HG03558 (cell line): ENCODE results near the gene PCDH9.

Experiments used
- ATAC-seq: cut with Tn5 transposase; IDR thresholded peaks from one replicate; pipeline ENCODE4 v1.9.1; 2021; ENCODE audit warnings: moderate number of reproducible peaks; ENCODE audit not compliant: unreplicated experiment; ENCODE audit errors: extremely low read depth

PCDH9 gene

DNA sequence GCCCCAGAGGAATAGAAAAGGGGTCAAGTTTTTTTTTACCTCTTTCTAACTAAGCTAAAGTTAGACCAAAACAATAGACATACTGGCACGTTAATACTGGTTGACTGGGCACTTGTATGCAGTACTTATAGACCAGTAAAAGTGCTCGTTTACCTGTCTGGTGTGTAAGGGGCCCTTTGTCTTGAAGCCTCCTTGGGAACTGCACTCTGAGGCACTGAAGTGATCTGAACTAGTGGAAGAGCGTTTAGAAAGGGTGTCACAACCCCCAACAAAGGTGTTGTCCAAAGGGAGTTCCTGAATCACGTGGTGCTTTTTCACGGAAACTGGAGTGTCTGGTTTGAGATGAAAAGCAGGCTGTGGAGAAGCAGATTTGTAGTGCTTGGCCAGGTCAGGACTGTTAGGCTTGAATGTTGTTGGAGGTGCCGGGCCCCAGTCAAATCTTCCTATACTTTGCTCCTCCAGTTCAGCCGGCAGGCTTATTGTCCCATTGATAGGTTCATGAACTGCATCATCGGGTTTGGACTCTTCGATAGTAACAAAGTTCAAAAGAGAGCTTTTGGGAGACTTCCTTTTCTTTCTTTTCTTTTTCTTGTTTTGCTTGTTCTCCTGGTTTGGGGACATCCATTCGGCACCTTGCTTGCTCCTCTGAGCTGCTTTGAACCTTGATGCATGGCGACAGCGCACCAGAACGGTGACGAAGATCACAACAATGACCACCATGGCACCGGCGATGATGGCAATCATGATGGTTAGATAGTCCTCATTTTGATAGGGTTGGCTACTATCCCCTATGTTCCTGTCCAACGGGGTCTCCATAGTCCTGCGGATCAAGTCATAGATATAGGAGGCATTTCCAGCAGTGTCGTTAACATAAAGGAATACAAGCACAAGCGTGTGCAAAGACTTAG is 4.6 kb downstream of the PCDH9 start:
- no peak for ATAC-seq

DNA sequence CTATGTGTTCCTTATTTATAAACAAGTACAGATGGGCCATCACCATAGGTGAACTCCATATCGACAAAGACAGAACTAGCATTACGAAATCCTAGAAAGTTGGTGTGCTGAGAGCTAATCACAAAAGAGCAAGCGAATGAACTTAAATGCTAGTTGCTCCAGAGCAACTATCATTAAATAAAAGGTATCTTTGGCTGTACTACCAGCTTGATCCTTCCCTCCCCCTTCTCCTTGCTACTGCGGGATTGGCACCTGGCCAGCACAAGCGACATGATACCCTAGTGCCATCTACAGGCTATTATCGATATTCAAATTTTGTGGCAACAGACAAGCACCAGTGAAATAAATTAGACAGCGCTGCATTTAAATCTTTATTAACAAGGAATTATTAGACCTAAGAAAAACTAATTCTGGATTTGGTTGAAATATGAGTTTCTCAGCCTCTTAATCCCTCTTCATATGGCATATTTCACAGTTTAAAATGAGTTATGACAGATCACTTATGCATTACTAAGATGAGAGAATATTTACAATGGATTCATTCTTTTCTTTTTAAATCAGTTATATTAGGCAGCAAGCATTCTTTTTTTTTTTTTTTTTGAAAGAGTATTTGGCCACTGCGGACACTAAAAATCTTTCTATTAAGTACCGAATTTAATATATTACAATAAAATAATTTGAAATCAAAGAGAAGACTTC is 5.8 kb downstream of the PCDH9 start:
- ATAC-seq: no peak

DNA sequence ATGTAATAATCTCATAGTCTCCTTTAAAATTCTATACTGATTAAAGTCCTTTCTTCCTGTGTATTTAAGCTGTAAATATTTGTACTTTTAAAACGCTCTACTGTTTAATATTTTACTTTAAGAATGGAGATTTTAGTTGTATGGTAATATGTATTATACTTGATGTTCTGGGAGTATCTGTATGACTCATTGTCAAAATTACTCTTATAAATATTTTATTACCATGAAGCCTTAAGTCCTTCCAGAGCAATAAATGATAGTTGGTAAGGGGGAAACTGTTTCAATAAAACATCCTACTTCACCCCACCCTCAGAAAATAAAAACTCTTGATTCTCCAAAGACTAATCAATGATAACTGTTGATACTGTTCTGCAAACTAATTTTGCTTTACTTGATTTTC is 6.4 kb downstream of the PCDH9 start:
- no peak for ATAC-seq

DNA sequence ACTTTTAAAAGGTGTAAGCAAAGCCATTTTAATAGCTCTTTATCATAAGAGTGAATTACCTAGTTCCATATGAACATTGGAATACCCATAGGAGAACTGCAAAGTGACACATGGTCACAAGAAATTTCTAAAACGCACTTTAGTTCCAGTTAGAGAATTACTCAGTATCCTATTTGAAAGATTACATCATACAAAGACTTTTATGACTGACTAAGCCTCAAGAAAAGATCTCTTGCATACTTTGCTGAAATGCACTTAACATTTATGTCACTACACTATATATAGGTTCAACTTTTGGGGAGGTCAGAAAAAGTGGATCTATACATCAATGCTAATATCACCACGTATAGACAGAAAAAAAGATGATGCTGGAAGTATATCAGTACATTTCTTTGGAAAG is 7.1 kb downstream of the PCDH9 start:
- ATAC-seq: no peak

DNA sequence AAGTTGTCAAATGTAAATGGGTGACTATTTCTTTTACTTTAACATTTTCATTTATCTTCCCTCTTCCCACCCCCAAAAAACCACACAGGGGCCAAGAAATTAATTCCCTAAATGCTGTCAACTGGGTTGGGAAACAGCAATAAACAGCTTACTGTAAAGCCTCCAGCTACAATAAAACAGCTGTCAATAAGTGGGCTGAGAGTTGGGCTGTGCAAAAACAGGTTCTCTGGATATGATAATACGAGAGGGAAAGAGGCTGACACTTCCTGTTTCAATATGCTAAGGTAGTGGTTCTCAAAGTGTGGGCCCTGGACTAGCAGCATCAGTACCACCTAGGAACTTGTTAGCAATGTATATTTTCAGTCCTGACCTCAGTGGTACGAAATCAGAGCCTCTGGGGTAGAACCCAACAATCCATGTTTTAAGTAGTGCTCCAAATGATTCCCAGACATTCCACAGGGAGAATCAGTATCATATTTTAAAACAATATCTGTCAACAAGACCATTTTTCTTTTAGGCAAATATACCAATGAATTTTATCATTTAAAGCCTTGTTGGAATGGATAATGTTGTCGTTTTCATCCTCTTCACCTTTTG is 8.4 kb downstream of the PCDH9 start:
- ATAC-seq: no peak

DNA sequence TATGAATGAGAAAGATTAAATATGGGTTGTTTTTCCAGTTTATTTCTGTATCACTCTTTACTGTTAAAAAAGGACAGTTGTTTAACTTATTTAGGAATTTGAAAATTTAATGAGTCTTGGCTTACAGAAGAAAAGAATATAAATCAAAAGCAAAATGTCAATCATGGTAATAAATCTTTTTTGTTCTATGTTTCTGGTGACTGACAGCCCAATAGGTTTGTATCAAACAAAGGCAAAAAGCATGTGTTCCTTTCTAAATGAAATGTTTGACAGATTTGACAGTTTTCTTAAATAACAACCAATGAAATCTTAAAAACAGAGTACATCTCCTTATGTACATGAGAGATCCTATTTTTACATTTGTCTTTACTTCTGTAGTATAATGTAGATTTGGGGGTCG is 11.0 kb downstream of the PCDH9 start:
- no peak for ATAC-seq

DNA sequence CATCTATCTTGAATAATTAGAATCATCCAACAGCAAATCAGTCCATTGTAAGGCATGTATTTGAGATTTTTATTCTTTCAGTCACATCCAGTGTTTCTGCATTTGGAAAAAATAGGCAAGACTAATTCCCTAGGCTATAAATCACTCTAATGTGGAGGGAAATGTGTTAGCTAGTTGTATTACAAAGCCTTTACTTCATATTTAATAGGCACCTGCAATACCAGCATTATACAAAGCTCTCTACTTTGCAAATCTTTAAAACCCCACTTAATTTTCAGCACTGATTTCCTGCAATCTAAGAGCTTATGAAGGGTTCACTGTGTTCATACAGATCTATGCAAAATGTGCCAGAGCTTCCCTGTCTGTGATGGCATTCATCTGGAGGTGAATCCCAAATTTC is 12.3 kb downstream of the PCDH9 start:
- no peak for ATAC-seq

DNA sequence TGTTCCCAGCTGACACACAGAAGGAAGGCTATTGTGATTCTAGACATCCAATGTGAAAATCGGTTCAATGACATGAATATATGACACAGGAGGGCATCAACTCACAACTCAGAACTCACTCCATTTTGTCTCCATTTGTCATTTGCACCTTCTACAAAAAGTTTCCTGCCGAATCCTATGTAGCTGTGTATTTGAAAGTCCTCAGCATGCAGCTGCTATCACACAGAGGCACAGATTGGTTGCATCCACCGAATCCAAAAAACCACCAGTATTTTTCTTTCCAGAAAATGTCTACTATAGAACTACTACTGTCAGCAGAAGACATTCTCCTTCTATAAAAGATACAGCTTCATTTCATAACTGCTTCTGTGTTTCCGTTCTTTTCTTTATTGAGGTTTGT is 13.3 kb downstream of the PCDH9 start:
- no peak for ATAC-seq

- no peak for ATAC-seq
Measured at GRCh38 chr13:67210208-67210607, 19.9 kb downstream of the PCDH9 start.

- no peak for ATAC-seq
Measured at GRCh38 chr13:67208552-67208951, 21.6 kb downstream of the PCDH9 start.

- no peak for ATAC-seq
Measured at GRCh38 chr13:67204764-67205163, 25.4 kb downstream of the PCDH9 start.

- ATAC-seq: no peak
Measured at GRCh38 chr13:67200605-67201004, 29.5 kb downstream of the PCDH9 start.

- no peak for ATAC-seq
Measured at GRCh38 chr13:67200183-67200582, 30.0 kb downstream of the PCDH9 start.

DNA sequence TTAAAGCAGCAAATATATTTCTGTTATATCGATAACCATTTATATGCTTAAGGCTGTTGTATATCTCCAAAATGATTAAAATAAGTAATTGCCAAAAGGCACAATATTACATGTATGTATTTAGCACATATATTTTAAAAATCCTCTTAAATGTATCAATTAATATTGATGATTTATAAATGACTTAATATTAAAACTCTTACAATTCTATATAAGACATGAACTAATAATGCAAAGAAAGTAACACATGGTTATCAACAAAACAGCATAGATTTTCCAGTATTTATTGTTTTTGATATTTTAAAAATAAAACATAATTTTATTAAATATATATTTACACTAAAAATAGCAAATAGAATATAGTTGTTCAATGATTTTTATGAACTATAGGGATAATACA is 32.4 kb downstream of the PCDH9 start:
- no peak for ATAC-seq

- no peak for ATAC-seq
Measured at GRCh38 chr13:67193979-67194378, 36.2 kb downstream of the PCDH9 start.

- ATAC-seq: no peak
Measured at GRCh38 chr13:67192751-67193150, 37.4 kb downstream of the PCDH9 start.

- no peak for ATAC-seq
Measured at GRCh38 chr13:67186995-67187569, 43.1 kb downstream of the PCDH9 start.

DNA sequence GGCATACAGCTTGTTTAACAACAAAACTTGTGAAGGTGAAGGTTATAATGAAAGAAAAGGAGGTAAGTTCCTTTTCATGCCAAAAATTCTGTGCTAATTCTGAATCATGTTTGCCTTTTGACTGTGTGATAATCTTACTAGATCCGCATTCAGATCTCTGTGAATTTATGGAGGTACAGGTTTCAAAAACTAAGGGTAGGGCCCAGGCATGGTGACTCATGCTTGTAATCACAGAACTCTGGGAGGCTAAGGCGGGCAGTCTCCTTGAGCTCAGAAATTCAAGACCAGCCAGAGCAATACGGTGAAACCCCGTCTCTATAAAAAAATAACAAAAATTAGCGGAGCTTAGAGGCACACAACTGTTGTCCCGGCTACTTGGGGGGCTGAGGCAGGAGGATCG is 45.9 kb downstream of the PCDH9 start:
- no peak for ATAC-seq

DNA sequence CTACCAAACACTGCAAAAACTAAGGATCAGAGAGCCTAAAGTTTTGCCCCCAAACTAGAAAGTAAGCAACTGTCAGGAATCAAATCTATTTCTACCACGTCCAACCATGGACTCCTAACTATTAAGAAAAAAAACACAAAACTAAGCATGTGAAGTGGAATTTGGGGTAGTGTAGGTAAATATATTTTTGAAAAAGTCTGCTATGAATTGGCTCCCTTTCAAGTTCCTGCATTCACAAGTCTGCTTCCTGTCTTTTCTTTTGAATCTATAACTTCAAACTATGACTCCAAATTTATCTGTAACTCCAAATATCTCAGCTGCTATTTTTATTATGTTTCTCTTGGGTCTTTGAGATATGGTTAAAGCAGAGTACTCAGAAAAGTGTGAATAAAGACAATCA is 47.0 kb downstream of the PCDH9 start:
- ATAC-seq: no peak

DNA sequence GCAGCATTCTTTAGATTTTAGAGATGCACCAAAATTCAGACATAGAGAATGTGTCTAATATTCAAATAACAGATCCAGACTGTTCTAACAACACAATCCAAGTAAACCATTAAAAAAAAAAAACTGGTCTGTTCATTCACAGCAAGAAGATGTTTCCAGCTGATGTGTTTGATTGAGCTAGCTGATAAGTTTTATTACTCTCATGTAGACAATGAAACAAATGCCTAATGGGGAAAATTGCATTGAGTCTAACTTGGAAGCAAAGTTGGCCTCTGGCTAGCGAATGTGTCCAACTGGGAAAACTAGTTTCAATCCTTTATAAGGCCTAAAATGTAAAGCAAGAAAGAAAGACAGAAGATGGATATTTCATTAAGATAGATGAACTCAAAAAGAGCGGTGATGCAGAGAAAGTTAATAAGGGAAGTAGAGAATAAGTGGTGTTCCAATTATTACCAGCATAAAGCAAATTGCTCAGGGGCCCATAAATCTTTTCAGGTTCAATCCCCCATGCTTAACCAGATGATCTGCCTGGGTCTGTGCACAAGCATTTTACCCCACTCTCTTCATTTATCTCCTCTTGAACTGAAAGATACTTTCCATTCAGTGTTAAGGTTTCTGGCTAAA is 54.2 kb downstream of the PCDH9 start:
- ATAC-seq: no peak

DNA sequence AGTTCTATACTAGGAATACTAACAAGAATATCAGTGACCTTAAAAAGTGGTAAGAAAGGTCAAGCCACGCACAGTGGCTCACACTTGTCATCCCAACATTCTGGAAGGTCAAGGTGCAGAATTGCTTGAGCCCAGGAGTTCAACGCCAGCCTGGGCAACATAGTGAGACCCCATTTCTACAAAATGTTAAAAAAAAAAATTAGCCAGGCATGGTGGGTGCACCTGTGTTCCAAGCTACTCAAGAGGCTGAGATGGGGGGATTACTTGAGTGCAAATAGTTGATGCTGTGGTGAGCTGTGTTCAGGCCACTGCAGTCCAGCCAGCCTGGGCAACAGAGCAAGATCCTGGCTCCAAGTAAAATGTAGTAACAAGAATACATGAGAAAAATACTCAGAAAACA is 61.8 kb downstream of the PCDH9 start:
- ATAC-seq: no peak
